ENCODE measurements around the gene PDLIM5. TPM values are rescaled to one million over a fixed set of nuclear protein-coding genes. Genes with fewer than 3 reads are reported as not detected.

PDLIM5 gene
- total RNA-seq, 1 experiment from 2014 or later = 44.7 TPM

- no TSS peak for BruUV-seq (replicated peaks)
- TF ChIP-seq TCF7L2 (IDR thresholded peaks at IDR 0.05; ENCODE audit: low read depth, low read length) = no peak
- no peak for TF ChIP-seq SIN3A (IDR thresholded peaks at IDR 0.05; ENCODE audit: borderline replicate concordance, insufficient read depth, low read depth, low read length)
- no peak for TF ChIP-seq POLR2AphosphoS5 (IDR thresholded peaks at IDR 0.05; ENCODE audit: low read depth, low read length)
- TF ChIP-seq REST (IDR thresholded peaks at IDR 0.05; ENCODE audit: insufficient read depth in 1 of 2, low read depth in 2 of 2, low read length in 1 of 2) = no peak
- TF ChIP-seq, protein P1, sequence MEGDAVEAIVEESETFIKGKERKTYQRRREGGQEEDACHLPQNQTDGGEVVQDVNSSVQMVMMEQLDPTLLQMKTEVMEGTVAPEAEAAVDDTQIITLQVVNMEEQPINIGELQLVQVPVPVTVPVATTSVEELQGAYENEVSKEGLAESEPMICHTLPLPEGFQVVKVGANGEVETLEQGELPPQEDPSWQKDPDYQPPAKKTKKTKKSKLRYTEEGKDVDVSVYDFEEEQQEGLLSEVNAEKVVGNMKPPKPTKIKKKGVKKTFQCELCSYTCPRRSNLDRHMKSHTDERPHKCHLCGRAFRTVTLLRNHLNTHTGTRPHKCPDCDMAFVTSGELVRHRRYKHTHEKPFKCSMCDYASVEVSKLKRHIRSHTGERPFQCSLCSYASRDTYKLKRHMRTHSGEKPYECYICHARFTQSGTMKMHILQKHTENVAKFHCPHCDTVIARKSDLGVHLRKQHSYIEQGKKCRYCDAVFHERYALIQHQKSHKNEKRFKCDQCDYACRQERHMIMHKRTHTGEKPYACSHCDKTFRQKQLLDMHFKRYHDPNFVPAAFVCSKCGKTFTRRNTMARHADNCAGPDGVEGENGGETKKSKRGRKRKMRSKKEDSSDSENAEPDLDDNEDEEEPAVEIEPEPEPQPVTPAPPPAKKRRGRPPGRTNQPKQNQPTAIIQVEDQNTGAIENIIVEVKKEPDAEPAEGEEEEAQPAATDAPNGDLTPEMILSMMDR (IDR thresholded peaks at IDR 0.05) = no peak
- DNase-seq (ENCODE audit: low read depth, low spot score) (no peak), ATAC-seq (no peak)
- intact Hi-C loops (cut with micrococcal nuclease; ENCODE audit: unreplicated experiment) (no loop called here), in situ Hi-C loops (cut with HindIII; ENCODE audit: low pct_unique_long_range_greater_than_20kb, low sequenced_read_pairs) (no loop called here)
- H3K4me3 ChIP-seq (ENCODE audit: low read depth in 2 of 2, low read length in 2 of 2) = no peak overlapping the region
- H3K27ac ChIP-seq (ENCODE audit: low read length) = no peak overlapping the region
- no peaks in the 10 kb centered on the region for H3K4me1 ChIP-seq (ENCODE audit: control insufficient read depth, insufficient read depth, low read length)
- ChIA-PET POLR2A (no interaction called here), CTCF (no interaction called here)
- H3K27me3 ChIP-seq (ENCODE audit: control insufficient read depth, insufficient read depth, low read length) = no peaks in the 10 kb centered on the region
- H3K9me3 ChIP-seq (ENCODE audit: control insufficient read depth, insufficient read depth, low read depth, low read length) = no peaks in the 10 kb centered on the region
- H3K36me3 ChIP-seq (ENCODE audit: control insufficient read depth, insufficient read depth, low read length) = no peaks in the 10 kb centered on the region
Measured at GRCh38 chr4:94578195-94578594, 126.5 kb downstream of the PDLIM5 start.

- ChIA-PET CTCF (no interaction called here), POLR2A (no interaction called here)
- in situ Hi-C loops (cut with HindIII; ENCODE audit: low pct_unique_long_range_greater_than_20kb, low sequenced_read_pairs) = no loop called here
- Histone ChIP-seq H3K27ac (ENCODE audit: low read length) (no peak overlapping the region), H3K36me3 (ENCODE audit: control insufficient read depth, insufficient read depth, low read length) (no peaks in the 10 kb centered on the region), H3K4me3 (ENCODE audit: low read depth in 2 of 2, low read length in 2 of 2) (no peak overlapping the region), H3K4me1 (ENCODE audit: control insufficient read depth, insufficient read depth, low read length) (no peaks in the 10 kb centered on the region), H3K27me3 (ENCODE audit: control insufficient read depth, insufficient read depth, low read length) (no peaks in the 10 kb centered on the region), H3K9me3 (ENCODE audit: control insufficient read depth, insufficient read depth, low read depth, low read length) (no peaks in the 10 kb centered on the region)
- TF ChIP-seq POLR2AphosphoS5 (IDR thresholded peaks at IDR 0.05; ENCODE audit: low read depth, low read length) (no peak), REST (IDR thresholded peaks at IDR 0.05; ENCODE audit: insufficient read depth in 1 of 2, low read depth in 2 of 2, low read length in 1 of 2) (no peak), SIN3A (IDR thresholded peaks at IDR 0.05; ENCODE audit: borderline replicate concordance, insufficient read depth, low read depth, low read length) (no peak), TCF7L2 (IDR thresholded peaks at IDR 0.05; ENCODE audit: low read depth, low read length) (no peak)
- TF ChIP-seq, protein P1 (IDR thresholded peaks at IDR 0.05) = no peak
- no peak for DNase-seq (ENCODE audit: low read depth, low spot score)
- no peak for ATAC-seq
- intact Hi-C loops (cut with micrococcal nuclease; ENCODE audit: unreplicated experiment) = no loop called here
- BruUV-seq (replicated peaks) = no TSS peak
Measured at GRCh38 chr4:94581766-94582165, 130.0 kb downstream of the PDLIM5 start.
